GM20000 (cell line): ENCODE results near the gene RAD17.
"Not testable (repeated sequence)": the region's sequence is repeated elsewhere in the genome, so short reads cannot be mapped to it uniquely, and the experiment has no call there.

ENCODE experiments used
- DNase-seq: peaks from one replicate; pipeline ENCODE4 v3.0.0; 2012; ENCODE audit warnings: low spot score
- CTCF ChIP-seq: IDR thresholded peaks from 2 replicates; pipeline ENCODE4 v1.5.1; 2012; ENCODE audit warnings: mild to moderate bottlenecking, control low read depth; ENCODE audit errors: extremely low read depth, missing control alignments

Gene RAD17

GRCh38 chr5:69432412-69433206 is 63.0 kb downstream of the RAD17 start:
- TF ChIP-seq CTCF, result no peak
- peak; percentile 50 for DNase-seq

- DNase-seq, result not testable (repeated sequence)
These were observed 65.8 kb downstream of the RAD17 start for GRCh38 chr5:69435276-69435884.

- DNase-seq, result no peak
These were observed 74.6 kb downstream of the RAD17 start for GRCh38 chr5:69444127-69444754.

GRCh38 chr5:69449511-69449910 is 79.9 kb downstream of the RAD17 start:
- TF ChIP-seq CTCF, result no peak
- no peak for DNase-seq

More at GRCh38 chr5:69444127-69444754, 74.6 kb downstream of the RAD17 start:
- TF ChIP-seq CTCF, result no peak

GRCh38 chr5:69450116-69450515 is 80.5 kb downstream of the RAD17 start:
- no peak for TF ChIP-seq CTCF
- no peak for DNase-seq

GRCh38 chr5:69450527-69450926 is 80.9 kb downstream of the RAD17 start:
- DNase-seq, result not testable (repeated sequence)

GRCh38 chr5:69451941-69452647 is 82.5 kb downstream of the RAD17 start:
- no peak for DNase-seq
- TF ChIP-seq CTCF, result no peak

GRCh38 chr5:69453487-69453886 is 83.9 kb downstream of the RAD17 start:
- not testable (repeated sequence) for DNase-seq
